Smooth muscle cell (in vitro differentiated cells): ENCODE data around the gene TANK. TPM values are rescaled to one million over a fixed set of nuclear protein-coding genes. Genes with fewer than 3 reads are reported as not detected.

Experiments used
- DNase-seq: peaks from one replicate; lab custom pipeline; 2025; ENCODE audit not compliant: unreplicated experiment; lab: John Stamatoyannopoulos, UW
- H2AFZ ChIP-seq: fragments of 200-600 bp; sonication (generic); 2 replicates; pipeline ENCODE4 v1.6.0; 2016; ENCODE audit warnings: antibody characterized with exemption, low read depth, mild to moderate bottlenecking
- H3F3A ChIP-seq: fragments of 200-600 bp; sonication (generic); 2 replicates; pipeline ENCODE4 v1.6.0; 2017; ENCODE audit warnings: antibody characterized with exemption, low read depth
- H3K27ac ChIP-seq: fragments of 200-600 bp; sonication (generic); 2 replicates; pipeline ENCODE4 v1.5.1; 2016; ENCODE audit warnings: low read depth, mild to moderate bottlenecking
- H3K27me3 ChIP-seq: fragments of 200-600 bp; sonication (generic); 2 replicates; pipeline ENCODE4 v1.6.1; 2016; ENCODE audit warnings: low read depth, mild to moderate bottlenecking
- H3K36me3 ChIP-seq: fragments of 200-600 bp; sonication (generic); 2 replicates; pipeline ENCODE4 v1.5.1; 2016; ENCODE audit warnings: low read depth
- H3K4me1 ChIP-seq: fragments of 200-600 bp; sonication (generic); 2 replicates; pipeline ENCODE4 v1.5.1; 2016; ENCODE audit warnings: low read depth
- H3K4me2 ChIP-seq: fragments of 200-600 bp; sonication (generic); 2 replicates; pipeline ENCODE4 v1.6.0; 2016; ENCODE audit warnings: mild to moderate bottlenecking
- H3K4me3 ChIP-seq: fragments of 200-600 bp; sonication (generic); 2 replicates; pipeline ENCODE4 v1.5.1; 2016; ENCODE audit warnings: mild to moderate bottlenecking
- H3K79me2 ChIP-seq: fragments of 200-600 bp; sonication (generic); 2 replicates; pipeline ENCODE4 v1.6.0; 2016; ENCODE audit warnings: low read depth, mild to moderate bottlenecking
- H3K9ac ChIP-seq: fragments of 200-600 bp; sonication (generic); 2 replicates; pipeline ENCODE4 v1.6.0; 2016; ENCODE audit warnings: low read depth
- H3K9me3 ChIP-seq: fragments of 200-600 bp; sonication (generic); replicated peaks from 2 replicates; pipeline ENCODE4 v1.5.1; 2016; ENCODE audit warnings: low read depth
- H4K20me1 ChIP-seq: fragments of 200-600 bp; sonication (generic); 2 replicates; pipeline ENCODE4 v1.6.0; 2016; ENCODE audit warnings: low read depth
- CTCF ChIP-seq: fragments of 200-600 bp; sonication (generic); IDR thresholded peaks from 2 replicates; pipeline ENCODE4 v1.5.1; 2017; ENCODE audit warnings: borderline replicate concordance, mild to moderate bottlenecking, antibody characterized with exemption; ENCODE audit not compliant: insufficient read depth, poor library complexity, severe bottlenecking
- whole genome bisulfite sequencing: methylation state at CpG from one replicate; pipeline ENCODE4 v1.1.7; 2016; ENCODE audit warnings: low lambda C conversion rate; 5-methylcytosine and 5-hydroxymethylcytosine counted together
- polyA plus RNA-seq: library from polyadenylated mRNA; unstranded; fragments of >200 nt; fragmentation: Nextera tagmentation; extraction: Ambion mirVana; gene quantifications from 2 replicates; pipeline ENCODE4 v1.2.1, GENCODE V29; 2016
- total RNA-seq: library from RNA; depleted of rRNA; stranded (reverse); fragments of >200 nt; gene quantifications from 2 replicates; pipeline ENCODE4 v1.2.3, GENCODE V29; 2014

TANK gene
- total and polyA plus RNA-seq, 2 experiments from 2014 or later = 47.9 to 94.2 TPM

GRCh38 chr2:161134547-161135518 is 25.4 kb upstream of the TANK start:
- Histone ChIP-seq H3K9ac (peak overlapping the region; percentile 23), H2AFZ (peak overlapping the region; percentile 70), H3K4me1 (peaks cover 38% of the 10 kb centered on the region), H3F3A (peaks cover 5% of the 10 kb centered on the region), H4K20me1 (no peaks in the 10 kb centered on the region), H3K36me3 (no peaks in the 10 kb centered on the region), H3K9me3 (no peaks in the 10 kb centered on the region), H3K4me3 (no peak overlapping the region), H3K27ac (peak overlapping the region; percentile 83), H3K27me3 (no peaks in the 10 kb centered on the region), H3K79me2 (peaks cover 5% of the 10 kb centered on the region), H3K4me2 (peak overlapping the region; percentile 76)
- no peak for TF ChIP-seq CTCF
- DNase-seq = no peak
- 57% methylated on average over 9 of the region's 9 CpGs for WGBS

GRCh38 chr2:161135951-161136593 is 24.2 kb upstream of the TANK start:
- peaks cover 5% of the 10 kb centered on the region for H3F3A ChIP-seq
- WGBS = 68% methylated on average over 4 of the region's 4 CpGs
- peaks cover 5% of the 10 kb centered on the region for H3K79me2 ChIP-seq
- no peak for DNase-seq
- peak overlapping the region; percentile 76 for H3K4me2 ChIP-seq
- peak overlapping the region; percentile 70 for H2AFZ ChIP-seq
- peak overlapping the region; percentile 83 for H3K27ac ChIP-seq
- peaks cover 43% of the 10 kb centered on the region for H3K4me1 ChIP-seq
- H4K20me1 ChIP-seq = no peaks in the 10 kb centered on the region
- H3K27me3 ChIP-seq = no peaks in the 10 kb centered on the region
- H3K36me3 ChIP-seq = no peaks in the 10 kb centered on the region
- peak overlapping the region; percentile 42 for H3K9ac ChIP-seq
- TF ChIP-seq CTCF = no peak
- H3K4me3 ChIP-seq = no peak overlapping the region
- H3K9me3 ChIP-seq = no peaks in the 10 kb centered on the region

- Histone ChIP-seq H3K27me3 (no peaks in the 10 kb centered on the region), H2AFZ (peak overlapping the region; percentile 70), H3K79me2 (peaks cover 5% of the 10 kb centered on the region), H3K36me3 (no peaks in the 10 kb centered on the region), H3K27ac (peak overlapping the region; percentile 83), H3K4me1 (peaks cover 43% of the 10 kb centered on the region), H3F3A (peaks cover 5% of the 10 kb centered on the region), H4K20me1 (no peaks in the 10 kb centered on the region), H3K4me2 (peak overlapping the region; percentile 76), H3K9me3 (no peaks in the 10 kb centered on the region), H3K9ac (peak overlapping the region; percentile 42), H3K4me3 (peak overlapping the region; percentile 5)
- 26% methylated on average over 4 of the region's 4 CpGs for WGBS
- TF ChIP-seq CTCF = no peak
- no peak for DNase-seq
Measured at GRCh38 chr2:161136696-161137324, 23.4 kb upstream of the TANK start.
